D341Med (cell line): ENCODE measurements around the gene SMTNL1.

Experiments
- DNase-seq: peaks from one replicate; pipeline ENCODE4 v3.0.0; 2012; ENCODE audit warnings: low spot score

SMTNL1 gene

GRCh38 chr11:57597461-57597915 lies 60.1 kb downstream of the SMTNL1 start, which contains the start of gene SERPING1:
Gene SERPING1, plus strand, starts transcription at chr11:57597685. Its CDS starts 586 bp downstream, at chr11:57598271.
- no peak for DNase-seq

DNA sequence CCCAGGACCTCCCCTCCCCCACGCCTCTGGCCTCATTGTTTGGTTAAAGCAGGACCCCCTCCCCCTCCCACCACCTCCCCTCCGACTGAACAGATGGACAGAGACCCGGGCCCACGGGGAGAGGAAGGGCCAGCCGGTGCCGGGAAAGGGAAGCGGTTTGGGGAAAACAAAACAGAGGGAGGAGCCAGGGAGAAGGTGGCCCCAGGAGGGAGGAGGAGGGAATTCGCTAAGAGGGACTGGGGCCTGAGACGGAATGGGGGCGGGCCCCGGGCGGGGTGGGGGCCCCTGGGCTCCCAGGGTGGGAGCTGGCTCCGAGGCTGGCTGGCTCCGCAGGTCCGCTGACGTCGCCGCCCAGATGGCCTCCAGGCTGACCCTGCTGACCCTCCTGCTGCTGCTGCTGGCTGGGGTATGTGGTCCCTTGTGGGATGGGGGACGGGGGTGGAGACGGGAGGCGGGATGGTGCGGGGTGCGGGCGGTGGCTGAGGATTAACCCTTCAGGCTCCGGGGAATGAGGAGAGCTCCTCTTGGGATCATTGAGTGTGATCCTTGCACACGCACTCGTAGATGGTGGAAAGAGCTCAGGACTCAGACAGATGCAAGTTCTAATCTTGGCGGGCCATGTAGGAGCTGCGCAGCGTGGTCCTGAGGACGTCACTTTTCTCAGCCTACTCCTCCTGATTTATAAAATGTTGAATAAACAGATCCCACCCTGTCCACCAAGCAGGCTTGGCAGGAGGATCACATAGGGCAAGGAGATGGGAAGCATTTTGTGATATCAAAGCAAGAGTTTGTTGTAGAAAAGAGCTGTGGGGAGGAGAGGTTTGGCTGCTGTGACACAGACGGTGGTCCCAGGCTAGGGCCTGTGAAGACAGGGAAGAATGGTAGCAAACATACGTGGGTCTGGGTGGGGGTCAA lies 60.8 kb downstream of the SMTNL1 start:
- peak; percentile 66 for DNase-seq

DNA sequence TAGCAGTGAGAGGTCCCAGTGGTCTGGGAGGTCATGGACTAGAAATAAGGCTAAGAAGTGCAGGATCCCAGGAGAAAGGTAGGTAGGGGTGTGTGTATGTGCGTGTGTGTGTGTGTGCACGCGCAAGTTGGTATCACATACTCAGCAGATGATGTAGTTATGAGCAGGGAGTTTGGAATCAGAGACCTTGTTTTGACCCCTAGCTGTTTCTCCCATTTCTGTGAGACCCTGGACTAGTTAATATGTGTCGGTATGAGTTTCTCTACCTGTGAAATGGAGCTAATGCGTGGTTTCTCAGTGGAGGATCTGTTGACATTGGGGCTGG lies 61.4 kb downstream of the SMTNL1 start:
- DNase-seq: no peak

- DNase-seq: no peak
These were observed 62.0 kb downstream of the SMTNL1 start for GRCh38 chr11:57599381-57599780.
